Stimulated activated CD4-positive, alpha-beta T cell treated with anti-CD3 and anti-CD28 coated beads, Interleukin-2, amount 100 ng/mL, for 4 hours (primary cell): ENCODE measurements around the gene GPN3.
"Not testable (repeated sequence)": the region's sequence is repeated elsewhere in the genome, so short reads cannot be mapped to it uniquely, and the experiment has no call there.

Experiments
- DNase-seq: peaks from one replicate; pipeline ENCODE4 v3.0.0-alpha.2; 2020; ENCODE audit warnings: low read depth

GPN3 gene

DNA sequence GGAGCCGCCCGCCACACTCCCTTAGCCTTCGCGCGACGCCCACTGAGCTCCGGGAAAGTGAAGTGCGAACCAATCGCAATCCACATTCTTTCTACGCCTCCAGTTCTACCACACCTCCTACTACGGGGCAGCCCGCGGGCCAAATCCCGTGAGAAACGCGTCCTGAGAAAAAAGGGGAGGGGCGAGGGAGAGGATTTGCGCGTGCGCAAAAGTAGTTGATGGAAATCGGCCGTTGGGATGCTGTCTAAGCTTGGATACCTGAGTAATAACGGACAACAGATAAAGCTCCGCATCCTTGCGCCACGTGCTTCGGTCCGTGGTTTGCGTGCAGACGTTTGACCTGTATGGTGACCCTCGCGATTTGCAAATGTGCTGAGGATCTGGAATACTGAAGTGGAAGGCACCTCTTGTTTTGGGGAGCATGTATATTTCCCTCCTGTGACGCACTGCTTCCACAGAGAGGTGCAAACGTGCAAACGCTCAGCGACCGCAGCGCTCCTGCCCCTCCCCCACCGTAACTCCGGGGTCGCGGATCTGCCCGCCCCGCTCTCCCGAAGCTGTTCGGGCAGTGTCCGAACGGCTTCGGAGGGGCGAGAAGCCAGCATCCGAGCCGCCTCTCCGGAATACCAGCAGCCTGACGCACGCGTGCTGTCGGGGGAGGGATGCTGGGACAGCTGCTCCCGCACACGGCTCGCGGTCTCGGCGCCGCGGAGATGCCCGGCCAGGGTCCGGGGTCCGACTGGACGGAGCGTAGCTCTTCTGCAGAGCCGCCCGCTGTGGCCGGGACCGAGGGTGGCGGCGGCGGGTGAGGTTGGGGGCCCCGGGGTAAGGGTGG lies at the start of gene GPN3, which contains the start of gene FAM216A:
Gene GPN3, minus strand, starts transcription at position 44 of the 835 bp plus-strand sequence. CDS start 54 bp downstream, outside the sequence.
Gene FAM216A, plus strand, starts transcription at position 632 of the 835 bp plus-strand sequence. Its CDS starts 31 bp downstream, at position 663.
- peak; percentile 91 for DNase-seq

- no peak for DNase-seq
Measured at GRCh38 chr12:110516995-110517394, 48.9 kb upstream of the GPN3 start.

- DNase-seq: no peak
Measured at GRCh38 chr12:110514363-110514762, 46.3 kb upstream of the GPN3 start.

GRCh38 chr12:110513842-110514241 lies 45.8 kb upstream of the GPN3 start:
- DNase-seq: no peak

DNA sequence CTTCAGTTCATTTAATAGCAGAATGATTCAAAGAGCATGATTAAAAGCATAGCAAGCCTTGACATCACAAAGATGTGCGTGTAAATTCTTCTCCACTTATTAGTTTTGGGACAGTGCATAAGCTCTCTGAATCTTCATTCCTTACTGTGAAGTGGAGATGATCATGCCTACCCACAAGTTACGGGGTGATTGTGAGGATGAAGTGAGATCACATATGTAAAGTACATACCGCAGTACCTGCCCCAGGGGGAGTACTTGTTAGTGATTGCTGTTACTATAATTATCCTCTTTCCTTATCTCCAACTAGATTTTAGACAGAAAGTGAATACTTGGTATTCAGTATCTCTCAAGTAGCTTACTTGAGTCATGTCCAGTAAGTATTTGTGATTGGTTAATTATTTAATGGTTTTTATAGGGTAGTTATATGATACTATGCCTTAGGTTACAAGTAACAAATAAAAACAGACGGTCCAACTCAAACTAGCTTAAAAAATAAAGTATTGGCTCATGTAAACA lies 40.1 kb upstream of the GPN3 start:
- DNase-seq: no peak

DNA sequence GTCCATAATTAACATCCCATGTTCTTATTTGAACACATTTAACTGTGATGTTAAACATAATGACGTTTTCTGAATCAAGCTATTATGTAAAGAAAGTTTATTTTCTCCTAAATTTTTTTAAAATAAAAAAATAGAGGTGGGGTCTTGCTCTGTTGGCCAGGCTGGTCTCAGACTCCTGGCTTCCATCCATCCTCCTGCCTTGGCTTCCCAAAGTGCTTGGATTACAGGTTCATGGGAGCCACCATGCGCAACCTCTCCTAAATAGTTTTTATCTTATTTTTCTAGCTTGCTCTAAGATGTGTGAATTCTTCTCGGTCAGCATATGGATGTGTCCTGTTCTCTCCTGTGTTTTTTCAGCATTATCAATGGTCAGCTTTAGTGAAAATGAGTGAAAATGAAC lies 37.3 kb upstream of the GPN3 start:
- DNase-seq: no peak

- DNase-seq: no peak
Measured at GRCh38 chr12:110503432-110503831, 35.4 kb upstream of the GPN3 start.

DNA sequence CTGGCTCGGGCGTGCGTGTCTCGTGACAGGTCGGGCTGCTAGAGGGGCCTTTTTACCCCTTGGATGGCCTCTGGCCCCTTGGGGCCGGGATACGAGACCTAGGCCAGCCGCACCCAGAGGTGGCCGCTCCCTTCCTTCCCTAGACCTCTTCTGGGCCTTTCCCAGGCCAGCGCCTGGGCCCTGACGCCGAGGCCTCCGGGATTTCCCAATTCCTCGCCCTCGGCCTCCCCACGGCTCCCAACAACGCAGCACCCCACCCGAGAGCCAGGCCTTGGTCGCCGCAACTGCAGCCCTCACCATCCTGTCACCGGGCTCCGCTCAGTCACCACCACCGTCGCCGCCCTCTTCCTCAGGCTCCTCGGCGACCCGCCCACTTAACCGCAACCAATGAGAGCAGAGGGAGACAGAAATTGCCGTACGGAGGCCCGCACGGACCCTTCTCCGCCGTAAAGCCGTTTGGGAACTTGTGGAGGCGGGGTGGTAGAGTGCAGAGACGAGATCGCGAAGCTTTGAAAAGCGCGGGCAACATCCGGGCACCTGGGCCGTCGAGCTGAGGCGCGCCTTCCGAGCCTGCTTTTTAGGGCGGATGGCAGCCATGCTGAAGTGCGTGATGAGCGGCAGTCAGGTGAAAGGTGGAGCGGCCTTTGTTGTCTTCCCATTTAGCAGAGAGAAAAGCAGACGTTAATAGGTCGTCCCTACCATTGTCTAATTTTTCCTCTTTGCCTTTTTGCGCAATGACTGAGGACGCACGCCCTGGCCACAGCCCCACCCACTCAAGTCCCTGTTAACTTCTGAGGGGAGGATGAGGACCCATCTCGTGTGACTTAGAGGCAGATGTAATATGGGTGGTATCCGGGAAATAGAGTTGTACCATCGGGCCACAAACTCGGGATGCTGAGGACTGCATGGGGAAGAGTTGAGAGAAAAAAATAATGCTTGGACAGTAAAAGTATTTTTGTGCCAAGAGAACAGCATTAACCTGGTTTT lies 34.0 kb upstream of the GPN3 start, which contains the start of the genes RAD9B and VPS29:
Gene RAD9B, plus strand, starts transcription at position 580 of the 987 bp plus-strand sequence. Its CDS starts 7 bp downstream, at position 587.
Gene VPS29, minus strand, starts transcription at position 360 of the 987 bp plus-strand sequence. Its CDS starts 60 bp downstream, at position 300.
- peak; percentile 98 for DNase-seq

DNA sequence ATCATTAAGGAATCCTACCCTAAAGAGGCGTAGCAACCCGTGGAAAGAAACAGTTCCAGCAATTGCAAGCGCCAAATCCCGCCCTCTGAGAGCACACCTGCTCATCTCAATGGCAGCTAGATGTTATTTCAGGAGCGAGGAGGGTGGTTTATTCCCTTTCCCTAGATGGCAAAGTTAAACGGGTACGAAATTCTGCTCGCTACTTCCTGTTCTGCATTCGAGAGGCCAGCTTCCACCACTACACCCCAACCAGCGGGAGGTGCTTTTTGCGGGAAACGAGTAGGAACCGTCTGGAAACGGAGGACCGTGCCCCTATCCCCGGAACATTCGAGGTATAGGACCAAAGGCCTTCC lies 33.3 kb upstream of the GPN3 start:
- peak; percentile 5 for DNase-seq

GRCh38 chr12:110498984-110499706 lies 31.1 kb upstream of the GPN3 start:
- DNase-seq: no peak

- DNase-seq: no peak
Measured at GRCh38 chr12:110475426-110475825, 7.4 kb upstream of the GPN3 start.

DNA sequence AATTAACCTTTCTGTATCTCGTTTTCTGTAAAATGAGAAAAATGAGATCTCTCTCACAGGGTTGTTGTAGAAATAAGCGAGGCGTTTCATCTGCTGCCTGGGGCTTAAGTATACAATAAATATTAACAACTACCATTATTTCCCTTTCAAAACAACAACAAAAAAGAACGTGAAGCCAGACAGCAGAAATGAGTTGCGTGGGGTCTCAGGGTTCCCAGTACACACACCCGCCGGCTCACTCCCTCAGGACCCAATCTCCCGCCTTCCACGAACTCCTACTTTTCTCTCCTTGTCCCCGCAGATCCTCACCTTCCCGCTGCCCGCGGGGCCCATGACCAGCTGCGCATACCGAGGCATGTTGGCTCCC lies 227 bp downstream of the GPN3 start:
- DNase-seq: no peak

- DNase-seq: no peak
Measured at GRCh38 chr12:110466791-110467190, 1.3 kb downstream of the GPN3 start.

DNA sequence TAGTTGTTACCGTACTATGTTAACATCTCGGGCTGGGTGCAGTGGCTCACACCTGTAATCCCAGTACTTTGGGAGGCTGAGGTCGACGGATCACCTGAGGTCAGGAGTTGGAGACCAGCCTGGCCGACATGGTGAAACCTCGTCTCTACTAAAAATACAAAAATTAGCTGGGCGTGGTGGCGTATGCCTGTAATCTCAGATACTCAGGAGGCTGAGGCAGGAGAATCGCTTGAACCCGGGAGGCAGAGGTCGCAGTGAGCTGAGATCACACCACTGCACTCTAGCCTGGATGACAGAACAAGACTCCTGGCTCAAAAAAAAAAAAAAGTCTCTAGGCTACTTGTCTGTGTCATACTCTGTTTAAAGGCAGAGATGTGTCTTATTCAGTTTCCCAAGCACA lies 2.3 kb downstream of the GPN3 start:
- DNase-seq: not testable (repeated sequence)

DNA sequence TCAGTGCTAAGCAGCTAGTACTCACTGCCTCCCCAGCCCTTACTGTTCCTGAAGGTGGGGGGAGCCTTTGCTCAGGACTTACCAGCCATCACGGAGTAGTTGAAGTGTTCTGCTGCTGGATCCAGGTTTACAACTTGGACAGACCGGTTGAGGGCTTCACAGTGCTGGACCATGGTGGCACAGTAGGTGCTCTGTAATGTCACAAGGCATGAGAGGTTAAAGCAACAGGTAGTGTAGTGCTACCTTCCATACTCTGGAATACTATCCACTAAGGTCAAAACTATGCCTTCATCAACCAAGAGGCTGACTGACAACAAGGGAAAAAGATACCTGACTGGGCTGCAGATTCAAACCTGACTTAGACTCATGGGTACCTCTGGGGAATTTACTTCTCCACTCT lies 3.0 kb downstream of the GPN3 start:
- DNase-seq: no peak

GRCh38 chr12:110461189-110461588 lies 6.9 kb downstream of the GPN3 start:
- not testable (repeated sequence) for DNase-seq

DNA sequence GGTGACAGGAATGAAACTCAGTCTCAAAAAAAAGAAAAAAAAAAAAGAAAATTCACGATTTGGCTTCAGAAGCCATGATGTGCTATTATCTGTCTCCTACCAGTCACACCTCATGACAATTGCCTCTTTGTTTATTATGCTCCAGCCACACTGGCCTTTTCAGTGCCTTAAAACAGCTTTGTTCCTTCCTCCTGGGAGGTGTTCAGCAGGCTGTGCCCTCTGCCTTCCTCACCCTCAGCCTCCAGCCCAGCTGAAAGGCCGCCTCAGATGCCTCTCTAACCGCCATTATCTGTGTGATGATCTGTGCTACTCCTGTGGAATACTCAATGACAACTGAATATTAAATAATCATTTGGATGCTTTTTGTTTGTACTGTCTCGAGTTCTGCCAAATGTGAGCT lies 9.3 kb downstream of the GPN3 start:
- DNase-seq: no peak

DNA sequence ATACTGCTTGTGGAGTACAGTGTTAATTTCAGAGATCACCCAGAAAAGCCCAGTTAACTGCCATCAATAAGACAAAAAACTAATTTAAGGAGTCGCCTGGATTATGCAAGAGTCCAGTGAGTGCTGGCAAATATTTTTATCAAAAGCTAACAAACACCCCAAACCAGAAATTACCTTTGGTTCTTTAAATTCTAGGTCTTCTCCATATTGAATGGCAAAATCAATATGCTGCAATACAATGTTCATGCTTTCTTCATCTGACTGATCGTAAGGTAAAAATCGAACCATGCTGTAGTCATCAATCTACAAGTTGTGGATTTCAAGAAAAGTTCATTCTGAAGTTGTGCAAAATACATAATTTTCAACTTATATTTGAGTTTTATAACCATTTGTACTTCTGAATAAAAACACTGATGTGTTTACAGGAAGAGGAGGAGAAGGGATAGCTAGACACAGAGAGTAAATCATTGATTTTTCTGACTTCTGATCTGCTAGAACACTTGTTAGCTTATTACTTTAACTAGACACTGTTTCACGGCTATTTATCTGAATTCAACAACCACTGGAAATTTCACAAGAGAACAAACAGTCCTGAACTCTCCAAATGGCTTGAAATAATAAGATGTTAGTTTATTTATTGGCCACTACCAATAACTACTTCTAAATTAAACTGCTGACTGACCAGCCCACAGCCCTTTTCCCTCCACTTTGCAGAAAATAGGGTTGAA lies 14.3 kb downstream of the GPN3 start:
- no peak for DNase-seq

DNA sequence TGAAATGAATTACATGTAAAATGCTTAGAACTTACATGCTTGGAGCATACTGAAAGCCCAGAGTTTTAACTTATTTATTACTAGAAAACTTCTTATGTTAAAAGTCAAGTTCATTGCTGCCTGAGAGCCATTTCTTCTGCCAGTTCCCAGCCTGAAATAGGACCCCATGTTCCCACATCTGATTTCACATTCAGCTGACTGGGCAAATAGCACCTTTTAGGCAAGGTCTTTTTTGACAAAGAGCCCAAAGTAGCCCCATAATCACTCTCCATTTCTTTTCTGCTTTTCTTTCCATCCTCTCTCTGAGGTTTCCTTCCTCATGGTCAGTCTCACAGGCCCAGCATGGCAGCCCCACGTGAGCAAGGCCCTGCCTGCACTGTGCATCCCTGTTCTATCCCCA lies 16.8 kb downstream of the GPN3 start:
- no peak for DNase-seq

GRCh38 chr12:110449799-110450497 lies 18.1 kb downstream of the GPN3 start, which contains the start of gene ARPC3:
ARPC3 (minus strand) TSS chr12:110450337; CDS start chr12:110450260, 77 bp downstream.
- DNase-seq: peak; percentile 92
